ENCODE data around the gene EFNA4. TPM values are rescaled to one million over a fixed set of nuclear protein-coding genes. Genes with fewer than 3 reads are reported as not detected.

EFNA4 gene
- total RNA-seq, 1 experiment from 2014 or later: 22.7 TPM

- TF ChIP-seq AFF4 (CRISPR knock-in tag; IDR thresholded peaks at IDR 0.05; ENCODE audit: borderline replicate concordance) (no peak), HMGXB4 (CRISPR knock-in tag; IDR thresholded peaks at IDR 0.05) (peak; percentile 67), PREB (CRISPR knock-in tag; IDR thresholded peaks at IDR 0.05; ENCODE audit: borderline replicate concordance) (no peak), MAX (CRISPR knock-in tag; IDR thresholded peaks at IDR 0.05) (peak; percentile 94), NR1H2 (CRISPR knock-in tag; IDR thresholded peaks at IDR 0.05) (no peak), ZNF317 (CRISPR knock-in tag; IDR thresholded peaks at IDR 0.05; ENCODE audit: borderline replicate concordance, low read depth) (no peak), ATF3 (CRISPR knock-in tag; conservative IDR thresholded peaks at IDR 0.05) (no peak), NFYB (CRISPR knock-in tag; conservative IDR thresholded peaks at IDR 0.05; ENCODE audit: low read depth) (no peak), SMAD4 (CRISPR knock-in tag; IDR thresholded peaks at IDR 0.05) (no peak), NR2C2 (CRISPR knock-in tag; IDR thresholded peaks at IDR 0.05) (no peak), ZNF532 (CRISPR knock-in tag; IDR thresholded peaks at IDR 0.05; ENCODE audit: borderline replicate concordance) (no peak), ATF2 (CRISPR knock-in tag; IDR thresholded peaks at IDR 0.05; ENCODE audit: borderline replicate concordance, low read depth) (no peak), SOX15 (CRISPR knock-in tag; IDR thresholded peaks at IDR 0.05) (no peak), MXD4 (CRISPR knock-in tag; IDR thresholded peaks at IDR 0.05; ENCODE audit: borderline replicate concordance) (no peak), FOXJ3 (CRISPR knock-in tag; IDR thresholded peaks at IDR 0.05; ENCODE audit: borderline replicate concordance) (no peak), CREB1 (CRISPR knock-in tag; IDR thresholded peaks at IDR 0.05) (no peak), SMAD3 (CRISPR knock-in tag; IDR thresholded peaks at IDR 0.05; ENCODE audit: borderline replicate concordance) (no peak), ZNF425 (CRISPR knock-in tag; conservative IDR thresholded peaks at IDR 0.05) (no peak), MYBL2 (CRISPR knock-in tag; IDR thresholded peaks at IDR 0.05) (no peak), ZMAT4 (CRISPR knock-in tag; IDR thresholded peaks at IDR 0.05) (no peak), EMX1 (CRISPR knock-in tag; IDR thresholded peaks at IDR 0.05) (no peak), FOXK1 (CRISPR knock-in tag; IDR thresholded peaks at IDR 0.05) (peak; percentile 78; the same call in 1 of the 2 replicates)
Measured at GRCh38 chr1:155080312-155081228, 17.0 kb downstream of the EFNA4 start (continued).

All from WTC11 (cell line).